Osteoblast (primary cell): ENCODE measurements around the gene WDR88. TPM values are rescaled to one million over a fixed set of nuclear protein-coding genes. Genes with fewer than 3 reads are reported as not detected.

Experiments
- DNase-seq: peaks from one replicate; pipeline ENCODE4 v3.0.0; 2011; ENCODE audit warnings: low spot score, mixed read lengths; ENCODE audit not compliant: insufficient read length; ENCODE audit errors: missing footprints
- H2AFZ ChIP-seq: 2 replicates; pipeline ENCODE4 v1.6.0; 2011; ENCODE audit warnings: mild to moderate bottlenecking, low read length
- H3K27ac ChIP-seq: 2 replicates; pipeline ENCODE4 v1.5.1; 2011; ENCODE audit warnings: mild to moderate bottlenecking, low read depth, low read length, moderate library complexity
- H3K27me3 ChIP-seq: 2 replicates; pipeline ENCODE4 v1.6.0; 2012; ENCODE audit warnings: mild to moderate bottlenecking, control low read depth, inconsistent platforms, low read length, moderate library complexity; ENCODE audit not compliant: insufficient read depth
- H3K36me3 ChIP-seq: 2 replicates; pipeline ENCODE4 v1.5.1; 2011; ENCODE audit warnings: mild to moderate bottlenecking, low read length, control low read depth, moderate library complexity; ENCODE audit not compliant: insufficient read depth
- H3K4me1 ChIP-seq: 2 replicates; pipeline ENCODE4 v1.5.1; 2011; ENCODE audit warnings: mild to moderate bottlenecking, low read length, control low read depth, moderate library complexity; ENCODE audit not compliant: insufficient read depth
- H3K4me2 ChIP-seq: 2 replicates; pipeline ENCODE4 v1.6.0; 2011; ENCODE audit warnings: mild to moderate bottlenecking, low read length; ENCODE audit not compliant: insufficient read depth
- H3K4me3 ChIP-seq: fragments of 200-600 bp; sonication (generic); 3 replicates; pipeline ENCODE4 v1.5.1; 2012; ENCODE audit warnings: mild to moderate bottlenecking, low read length, inconsistent platforms; ENCODE audit not compliant: insufficient read depth
- H3K79me2 ChIP-seq: 2 replicates; pipeline ENCODE4 v1.6.0; 2012; ENCODE audit warnings: mild to moderate bottlenecking, low read length, control low read depth, inconsistent platforms; ENCODE audit not compliant: insufficient read depth
- H3K9me3 ChIP-seq: 2 replicates; pipeline ENCODE4 v1.5.1; 2011; ENCODE audit warnings: low read depth, low read length, control low read depth
- H4K20me1 ChIP-seq: 2 replicates; pipeline ENCODE4 v1.6.0; 2012; ENCODE audit warnings: mild to moderate bottlenecking, low read length, control low read depth; ENCODE audit not compliant: insufficient read depth
- total RNA-seq: library from RNA; depleted of rRNA; stranded (reverse); fragments of >200 nt; gene quantifications from 2 replicates; pipeline ENCODE4 v1.2.3, GENCODE V29; 2012
- TF ChIP-seq, protein P1 (sequence below): IDR thresholded peaks from 2 replicates; pipeline ENCODE4 v1.5.1; 2011; ENCODE audit warnings: mild to moderate bottlenecking, low read depth, low read length, moderate library complexity; ENCODE audit errors: extremely low read depth

WDR88 gene
- total RNA-seq, 1 donor: not detected

GRCh38 chr19:33195645-33196347, 63.9 kb downstream of the WDR88 start:
- Histone ChIP-seq H3K4me3 (peak overlapping the region; percentile 76), H3K79me2 (peaks cover 5% of the 10 kb centered on the region), H4K20me1 (no peaks in the 10 kb centered on the region), H3K4me2 (peak overlapping the region; percentile 82), H3K36me3 (peaks cover 4% of the 10 kb centered on the region), H3K9me3 (no peaks in the 10 kb centered on the region), H3K4me1 (no peaks in the 10 kb centered on the region), H2AFZ (peak overlapping the region; percentile 78), H3K27ac (no peak overlapping the region), H3K27me3 (peaks cover 6% of the 10 kb centered on the region)
- TF ChIP-seq, protein P1, sequence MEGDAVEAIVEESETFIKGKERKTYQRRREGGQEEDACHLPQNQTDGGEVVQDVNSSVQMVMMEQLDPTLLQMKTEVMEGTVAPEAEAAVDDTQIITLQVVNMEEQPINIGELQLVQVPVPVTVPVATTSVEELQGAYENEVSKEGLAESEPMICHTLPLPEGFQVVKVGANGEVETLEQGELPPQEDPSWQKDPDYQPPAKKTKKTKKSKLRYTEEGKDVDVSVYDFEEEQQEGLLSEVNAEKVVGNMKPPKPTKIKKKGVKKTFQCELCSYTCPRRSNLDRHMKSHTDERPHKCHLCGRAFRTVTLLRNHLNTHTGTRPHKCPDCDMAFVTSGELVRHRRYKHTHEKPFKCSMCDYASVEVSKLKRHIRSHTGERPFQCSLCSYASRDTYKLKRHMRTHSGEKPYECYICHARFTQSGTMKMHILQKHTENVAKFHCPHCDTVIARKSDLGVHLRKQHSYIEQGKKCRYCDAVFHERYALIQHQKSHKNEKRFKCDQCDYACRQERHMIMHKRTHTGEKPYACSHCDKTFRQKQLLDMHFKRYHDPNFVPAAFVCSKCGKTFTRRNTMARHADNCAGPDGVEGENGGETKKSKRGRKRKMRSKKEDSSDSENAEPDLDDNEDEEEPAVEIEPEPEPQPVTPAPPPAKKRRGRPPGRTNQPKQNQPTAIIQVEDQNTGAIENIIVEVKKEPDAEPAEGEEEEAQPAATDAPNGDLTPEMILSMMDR: no peak
- no peak for DNase-seq

DNA sequence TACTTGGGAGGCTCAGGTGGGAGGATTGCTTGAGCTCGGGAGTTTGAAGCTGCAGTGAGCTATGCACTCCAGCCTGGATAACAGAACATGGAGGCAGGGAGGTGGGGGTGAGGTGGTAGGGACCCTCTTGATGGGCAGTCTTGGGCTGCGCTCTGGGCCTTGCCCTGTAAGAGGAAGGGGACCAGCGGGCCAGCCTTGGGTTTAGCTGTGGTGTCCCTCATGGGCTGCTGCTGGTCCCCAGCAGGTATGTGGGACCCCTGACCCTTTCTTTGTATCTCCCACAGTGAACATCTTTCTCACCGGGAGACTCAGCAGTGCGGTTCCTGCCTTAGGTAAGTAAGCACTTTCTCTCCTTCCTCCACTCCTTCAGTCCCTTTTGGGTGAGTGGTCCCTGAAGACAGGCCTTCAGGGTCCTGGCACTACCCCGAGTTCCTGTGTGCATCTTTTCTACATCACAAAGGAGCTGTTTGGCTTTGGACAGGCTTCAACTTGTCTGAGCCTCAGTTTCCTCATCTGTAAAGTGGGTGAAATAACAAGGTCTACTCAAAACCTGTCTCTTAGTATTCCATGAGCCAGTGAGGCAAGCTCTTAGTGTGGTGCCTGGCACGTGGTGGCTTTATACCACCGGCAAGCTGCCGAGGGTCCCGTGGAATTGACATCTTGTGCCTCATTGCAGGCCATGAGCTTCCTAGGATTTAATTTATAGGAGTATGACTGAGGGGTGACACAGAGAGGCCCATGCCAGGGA, 64.7 kb downstream of the WDR88 start:
- Histone ChIP-seq H3K27ac (no peak overlapping the region), H3K4me3 (no peak overlapping the region), H3K4me1 (no peaks in the 10 kb centered on the region), H3K36me3 (peaks cover 4% of the 10 kb centered on the region), H4K20me1 (no peaks in the 10 kb centered on the region), H2AFZ (no peak overlapping the region), H3K79me2 (peaks cover 5% of the 10 kb centered on the region), H3K9me3 (no peaks in the 10 kb centered on the region), H3K4me2 (no peak overlapping the region), H3K27me3 (peaks cover 6% of the 10 kb centered on the region)
- TF ChIP-seq, protein P1: no peak
- DNase-seq: peak; percentile 62

DNA sequence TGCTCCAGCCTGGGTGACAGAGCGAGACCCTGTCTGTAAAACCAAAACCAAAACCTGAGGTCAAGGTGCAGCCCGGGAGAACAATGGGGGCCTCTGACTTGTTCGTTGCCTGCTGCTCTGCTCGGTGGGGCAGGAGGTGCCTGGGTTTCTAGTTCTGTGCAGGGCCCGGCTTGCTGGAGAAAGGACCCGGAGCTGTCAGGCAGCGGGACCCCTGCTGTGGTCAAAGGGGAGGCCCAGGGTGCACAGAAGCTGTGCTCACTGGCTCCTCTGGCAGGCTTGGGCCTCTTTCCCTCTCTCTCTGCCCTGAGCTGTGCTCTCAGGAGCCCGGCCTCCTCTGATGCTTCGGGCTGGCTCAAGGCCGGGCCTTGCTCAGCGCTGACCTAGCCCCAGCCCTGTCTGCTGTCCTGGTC, 65.7 kb downstream of the WDR88 start:
- H3K27ac ChIP-seq: no peak overlapping the region
- H2AFZ ChIP-seq: no peak overlapping the region
- TF ChIP-seq, protein P1: no peak
- H3K79me2 ChIP-seq: peaks cover 5% of the 10 kb centered on the region
- no peaks in the 10 kb centered on the region for H4K20me1 ChIP-seq
- H3K4me2 ChIP-seq: no peak overlapping the region
- H3K27me3 ChIP-seq: peaks cover 6% of the 10 kb centered on the region
- H3K36me3 ChIP-seq: peaks cover 4% of the 10 kb centered on the region
- H3K9me3 ChIP-seq: no peaks in the 10 kb centered on the region
- no peaks in the 10 kb centered on the region for H3K4me1 ChIP-seq
- no peak overlapping the region for H3K4me3 ChIP-seq
- no peak for DNase-seq

GRCh38 chr19:33198169-33198568, 66.3 kb downstream of the WDR88 start:
- peaks cover 5% of the 10 kb centered on the region for H3K79me2 ChIP-seq
- H2AFZ ChIP-seq: no peak overlapping the region
- TF ChIP-seq, protein P1: no peak
- H3K27ac ChIP-seq: no peak overlapping the region
- no peak overlapping the region for H3K4me2 ChIP-seq
- H3K36me3 ChIP-seq: peaks cover 4% of the 10 kb centered on the region
- DNase-seq: peak; percentile 10
- no peaks in the 10 kb centered on the region for H3K9me3 ChIP-seq
- no peaks in the 10 kb centered on the region for H3K4me1 ChIP-seq
- no peaks in the 10 kb centered on the region for H4K20me1 ChIP-seq
- H3K4me3 ChIP-seq: no peak overlapping the region
- peaks cover 6% of the 10 kb centered on the region for H3K27me3 ChIP-seq
